ENCODE results near the gene NDRG4. TPM values are rescaled to one million over a fixed set of nuclear protein-coding genes. Genes with fewer than 3 reads are reported as not detected.

NDRG4 gene
- polyA plus RNA-seq, 1 donor from 2014 or later: 507 TPM

DNA sequence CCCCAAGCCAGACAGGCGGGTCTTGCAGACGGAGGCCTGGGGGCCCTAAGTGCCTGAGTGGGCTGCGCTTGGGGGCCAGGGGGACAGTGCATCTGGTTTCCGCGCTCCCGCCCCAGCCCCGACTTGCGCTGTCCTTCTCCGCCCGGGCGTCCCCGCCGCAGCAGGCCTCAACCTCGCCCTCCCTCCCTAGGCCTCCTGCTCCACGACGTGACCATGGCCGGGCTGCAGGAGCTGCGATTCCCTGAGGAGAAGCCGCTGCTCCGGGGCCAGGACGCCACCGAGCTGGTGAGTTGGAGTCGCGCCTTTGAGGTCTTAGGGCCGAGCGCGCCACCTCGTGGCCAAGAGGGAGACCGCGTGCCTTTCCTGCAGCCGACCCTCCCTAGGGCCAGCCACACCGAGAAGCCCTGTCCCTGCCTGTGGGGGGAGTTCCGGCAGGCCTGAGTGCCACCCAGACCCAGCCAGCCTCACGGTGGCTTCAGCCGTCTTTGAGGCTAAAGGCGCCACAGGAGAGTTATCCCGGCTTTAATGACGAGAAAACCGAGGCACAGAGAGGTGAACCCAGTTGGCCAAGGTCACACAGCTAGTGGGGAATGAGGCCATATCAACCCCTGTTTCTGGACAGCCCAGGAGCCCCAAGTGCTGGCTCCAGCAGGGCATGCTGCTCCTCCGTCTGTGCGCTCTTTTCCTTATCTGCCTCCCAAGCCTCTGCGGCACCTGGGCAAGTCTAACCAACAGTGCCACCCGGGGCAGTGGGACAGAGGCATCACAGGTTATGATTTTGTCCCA is 12.2 kb upstream of the NDRG4 start:
- peak; percentile 94 for TF ChIP-seq RAD21 (conservative IDR thresholded peaks at IDR 0.05)
- no peak for TF ChIP-seq POLR2AphosphoS5 (IDR thresholded peaks at IDR 0.05)
- TF ChIP-seq, protein P1, sequence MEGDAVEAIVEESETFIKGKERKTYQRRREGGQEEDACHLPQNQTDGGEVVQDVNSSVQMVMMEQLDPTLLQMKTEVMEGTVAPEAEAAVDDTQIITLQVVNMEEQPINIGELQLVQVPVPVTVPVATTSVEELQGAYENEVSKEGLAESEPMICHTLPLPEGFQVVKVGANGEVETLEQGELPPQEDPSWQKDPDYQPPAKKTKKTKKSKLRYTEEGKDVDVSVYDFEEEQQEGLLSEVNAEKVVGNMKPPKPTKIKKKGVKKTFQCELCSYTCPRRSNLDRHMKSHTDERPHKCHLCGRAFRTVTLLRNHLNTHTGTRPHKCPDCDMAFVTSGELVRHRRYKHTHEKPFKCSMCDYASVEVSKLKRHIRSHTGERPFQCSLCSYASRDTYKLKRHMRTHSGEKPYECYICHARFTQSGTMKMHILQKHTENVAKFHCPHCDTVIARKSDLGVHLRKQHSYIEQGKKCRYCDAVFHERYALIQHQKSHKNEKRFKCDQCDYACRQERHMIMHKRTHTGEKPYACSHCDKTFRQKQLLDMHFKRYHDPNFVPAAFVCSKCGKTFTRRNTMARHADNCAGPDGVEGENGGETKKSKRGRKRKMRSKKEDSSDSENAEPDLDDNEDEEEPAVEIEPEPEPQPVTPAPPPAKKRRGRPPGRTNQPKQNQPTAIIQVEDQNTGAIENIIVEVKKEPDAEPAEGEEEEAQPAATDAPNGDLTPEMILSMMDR (IDR thresholded peaks at IDR 0.05; ENCODE audit: poor library complexity, severe bottlenecking): peak; percentile 96
- peak; percentile 98 for TF ChIP-seq SMC3 (conservative IDR thresholded peaks at IDR 0.05; ENCODE audit: poor library complexity)
- TF ChIP-seq MXI1 (conservative IDR thresholded peaks at IDR 0.05; ENCODE audit: poor library complexity, severe bottlenecking): peak; percentile 16
- no peak for TF ChIP-seq EZH2 (IDR thresholded peaks at IDR 0.05; ENCODE audit: borderline replicate concordance, insufficient read depth, low read length, poor library complexity, severe bottlenecking)
- TF ChIP-seq, protein P2, sequence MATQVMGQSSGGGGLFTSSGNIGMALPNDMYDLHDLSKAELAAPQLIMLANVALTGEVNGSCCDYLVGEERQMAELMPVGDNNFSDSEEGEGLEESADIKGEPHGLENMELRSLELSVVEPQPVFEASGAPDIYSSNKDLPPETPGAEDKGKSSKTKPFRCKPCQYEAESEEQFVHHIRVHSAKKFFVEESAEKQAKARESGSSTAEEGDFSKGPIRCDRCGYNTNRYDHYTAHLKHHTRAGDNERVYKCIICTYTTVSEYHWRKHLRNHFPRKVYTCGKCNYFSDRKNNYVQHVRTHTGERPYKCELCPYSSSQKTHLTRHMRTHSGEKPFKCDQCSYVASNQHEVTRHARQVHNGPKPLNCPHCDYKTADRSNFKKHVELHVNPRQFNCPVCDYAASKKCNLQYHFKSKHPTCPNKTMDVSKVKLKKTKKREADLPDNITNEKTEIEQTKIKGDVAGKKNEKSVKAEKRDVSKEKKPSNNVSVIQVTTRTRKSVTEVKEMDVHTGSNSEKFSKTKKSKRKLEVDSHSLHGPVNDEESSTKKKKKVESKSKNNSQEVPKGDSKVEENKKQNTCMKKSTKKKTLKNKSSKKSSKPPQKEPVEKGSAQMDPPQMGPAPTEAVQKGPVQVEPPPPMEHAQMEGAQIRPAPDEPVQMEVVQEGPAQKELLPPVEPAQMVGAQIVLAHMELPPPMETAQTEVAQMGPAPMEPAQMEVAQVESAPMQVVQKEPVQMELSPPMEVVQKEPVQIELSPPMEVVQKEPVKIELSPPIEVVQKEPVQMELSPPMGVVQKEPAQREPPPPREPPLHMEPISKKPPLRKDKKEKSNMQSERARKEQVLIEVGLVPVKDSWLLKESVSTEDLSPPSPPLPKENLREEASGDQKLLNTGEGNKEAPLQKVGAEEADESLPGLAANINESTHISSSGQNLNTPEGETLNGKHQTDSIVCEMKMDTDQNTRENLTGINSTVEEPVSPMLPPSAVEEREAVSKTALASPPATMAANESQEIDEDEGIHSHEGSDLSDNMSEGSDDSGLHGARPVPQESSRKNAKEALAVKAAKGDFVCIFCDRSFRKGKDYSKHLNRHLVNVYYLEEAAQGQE (IDR thresholded peaks at IDR 0.05; ENCODE audit: borderline replicate concordance): no peak
- no peak for TF ChIP-seq TAF1 (IDR thresholded peaks at IDR 0.05; ENCODE audit: low read depth)
- no peak for TF ChIP-seq EP300 (conservative IDR thresholded peaks at IDR 0.05; ENCODE audit: poor library complexity, severe bottlenecking)
- peak overlapping the region; percentile 29 for H3K9ac ChIP-seq (ENCODE audit: low read length)
- H3K27ac ChIP-seq (ENCODE audit: low read length): no peak overlapping the region
- no peaks in the 10 kb centered on the region for H4K20me1 ChIP-seq (ENCODE audit: insufficient read depth)
- no peaks in the 10 kb centered on the region for H3K27me3 ChIP-seq (ENCODE audit: insufficient read depth, low read depth, low read length)
- H2AFZ ChIP-seq (ENCODE audit: low read depth, low read length): no peak overlapping the region
- H3K4me3 ChIP-seq (ENCODE audit: low read length): peak overlapping the region; percentile 30
- H3K36me3 ChIP-seq (ENCODE audit: insufficient read depth, low read length): no peaks in the 10 kb centered on the region
- H3F3A ChIP-seq (ENCODE audit: insufficient read depth, low read length, poor library complexity, severe bottlenecking): no peaks in the 10 kb centered on the region
- no peaks in the 10 kb centered on the region for H3K9me3 ChIP-seq (ENCODE audit: low read length)
- no peak overlapping the region for H3K4me2 ChIP-seq (ENCODE audit: low read length)
- no peaks in the 10 kb centered on the region for H3K79me2 ChIP-seq (replicated peaks; ENCODE audit: insufficient read depth, low read length)
- H3K9me2 ChIP-seq (ENCODE audit: insufficient read depth, low read length): no peaks in the 10 kb centered on the region

DNA sequence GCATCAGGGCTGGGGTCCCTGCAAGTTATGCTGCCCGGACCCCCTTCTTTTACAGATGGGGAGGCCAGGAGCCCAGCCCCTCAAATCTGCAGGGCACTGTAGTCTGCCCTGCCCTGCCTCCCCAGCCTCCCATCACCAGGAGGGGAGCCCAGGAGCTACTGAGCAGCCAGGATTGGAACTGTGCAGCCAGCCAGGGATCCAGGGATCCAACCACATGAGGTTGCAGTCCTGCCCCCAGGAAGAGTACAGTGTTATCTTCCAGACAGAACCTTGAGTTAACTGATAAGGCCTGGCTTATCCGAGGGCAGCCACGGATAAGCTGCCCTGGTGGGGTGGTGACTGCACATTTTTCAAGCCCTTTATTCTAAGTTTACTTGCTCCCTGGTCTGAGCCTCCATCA is 11.4 kb upstream of the NDRG4 start:
- H2AFZ ChIP-seq (ENCODE audit: low read depth, low read length): no peak overlapping the region
- H3K9me3 ChIP-seq (ENCODE audit: low read length): no peaks in the 10 kb centered on the region
- no peaks in the 10 kb centered on the region for H3K79me2 ChIP-seq (replicated peaks; ENCODE audit: insufficient read depth, low read length)
- H3K9ac ChIP-seq (ENCODE audit: low read length): no peak overlapping the region
- H3K4me3 ChIP-seq (ENCODE audit: low read length): no peak overlapping the region
- H3K4me2 ChIP-seq (ENCODE audit: low read length): no peak overlapping the region
- TF ChIP-seq, protein P2 (IDR thresholded peaks at IDR 0.05; ENCODE audit: borderline replicate concordance): no peak
- no peak for TF ChIP-seq SMC3 (conservative IDR thresholded peaks at IDR 0.05; ENCODE audit: poor library complexity)
- TF ChIP-seq EZH2 (IDR thresholded peaks at IDR 0.05; ENCODE audit: borderline replicate concordance, insufficient read depth, low read length, poor library complexity, severe bottlenecking): no peak
- no peak for TF ChIP-seq TAF1 (IDR thresholded peaks at IDR 0.05; ENCODE audit: low read depth)
- no peaks in the 10 kb centered on the region for H4K20me1 ChIP-seq (ENCODE audit: insufficient read depth)
- H3K27me3 ChIP-seq (ENCODE audit: insufficient read depth, low read depth, low read length): no peaks in the 10 kb centered on the region
- H3K36me3 ChIP-seq (ENCODE audit: insufficient read depth, low read length): no peaks in the 10 kb centered on the region
- H3F3A ChIP-seq (ENCODE audit: insufficient read depth, low read length, poor library complexity, severe bottlenecking): no peaks in the 10 kb centered on the region
- no peak overlapping the region for H3K27ac ChIP-seq (ENCODE audit: low read length)
- no peaks in the 10 kb centered on the region for H3K9me2 ChIP-seq (ENCODE audit: insufficient read depth, low read length)

All from neural cell (in vitro differentiated cells).